Skeletal muscle satellite cell (primary cell): Measurements from ENCODE around the gene TBC1D8.

ENCODE experiments used
- H3K27me3 ChIP-seq: 2 replicates; pipeline ENCODE4 v1.7.0; 2013; ENCODE audit warnings: low read length; ENCODE audit not compliant: control insufficient read depth, insufficient read depth
- H3K36me3 ChIP-seq: 2 replicates; pipeline ENCODE4 v1.7.0; 2013; ENCODE audit warnings: mild to moderate bottlenecking, control low read depth, low read length; ENCODE audit not compliant: insufficient read depth
- H3K4me1 ChIP-seq: 2 replicates; pipeline ENCODE4 v1.7.0; 2013; ENCODE audit warnings: low read length; ENCODE audit not compliant: control insufficient read depth, insufficient read depth
- H3K4me2 ChIP-seq: 2 replicates; pipeline ENCODE4 v1.7.0; 2013; ENCODE audit warnings: mild to moderate bottlenecking, low read length
- H3K4me3 ChIP-seq: 2 replicates; pipeline ENCODE4 v1.7.0; 2013; ENCODE audit warnings: low read length
- H3K9ac ChIP-seq: 2 replicates; pipeline ENCODE4 v1.7.0; 2013; ENCODE audit warnings: mild to moderate bottlenecking, low read depth, low read length, moderate library complexity
- H3K9me3 ChIP-seq: replicated peaks from 2 replicates; pipeline ENCODE4 v1.7.0; 2013; ENCODE audit warnings: mild to moderate bottlenecking, control low read depth, low read length

TBC1D8 gene

GRCh38 chr2:100986157-100986556 lies 165.0 kb downstream of the TBC1D8 start:
- Histone ChIP-seq H3K9me3 (no peaks in the 10 kb centered on the region), H3K4me3 (no peak overlapping the region), H3K4me2 (no peak overlapping the region), H3K27me3 (no peaks in the 10 kb centered on the region), H3K4me1 (no peaks in the 10 kb centered on the region), H3K36me3 (peaks cover 14% of the 10 kb centered on the region), H3K9ac (no peak overlapping the region)

- no peak overlapping the region for H3K4me2 ChIP-seq
- H3K36me3 ChIP-seq, result peaks cover 12% of the 10 kb centered on the region
- H3K27me3 ChIP-seq, result no peaks in the 10 kb centered on the region
- H3K9ac ChIP-seq, result no peak overlapping the region
- no peak overlapping the region for H3K4me3 ChIP-seq
- H3K9me3 ChIP-seq, result no peaks in the 10 kb centered on the region
- no peaks in the 10 kb centered on the region for H3K4me1 ChIP-seq
Measured at GRCh38 chr2:100984892-100985307, 166.3 kb downstream of the TBC1D8 start.

DNA sequence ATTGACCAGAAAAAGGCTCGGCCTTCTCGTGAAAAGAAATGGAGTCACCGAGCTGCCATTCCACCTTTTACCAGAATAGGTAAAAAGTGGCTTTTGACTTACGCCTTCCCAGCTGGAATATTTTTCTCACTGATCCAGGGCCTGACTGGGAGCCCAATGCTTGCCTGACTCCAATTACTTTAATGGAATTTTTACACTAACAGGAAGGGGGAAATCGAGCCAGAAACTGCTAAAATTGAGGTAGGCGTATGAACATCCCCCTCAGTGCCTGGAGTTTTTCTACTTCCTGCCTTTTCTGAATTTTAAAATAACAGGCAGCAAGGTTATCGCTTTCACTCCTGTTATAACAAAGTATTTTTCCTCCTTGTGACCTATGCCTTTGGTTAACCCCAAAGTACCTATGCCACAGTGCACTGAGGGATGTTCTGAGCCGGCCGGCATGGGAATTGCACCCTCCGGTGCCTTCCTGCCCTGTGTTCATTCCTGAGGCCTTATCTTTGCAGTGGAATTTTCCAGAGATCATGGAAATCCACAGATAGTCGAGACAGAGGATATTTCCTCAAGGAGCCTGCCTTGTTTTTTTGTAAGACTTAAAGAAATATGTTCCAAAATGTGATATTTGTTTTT lies 167.4 kb downstream of the TBC1D8 start:
- peaks cover 12% of the 10 kb centered on the region for H3K36me3 ChIP-seq
- H3K4me2 ChIP-seq, result no peak overlapping the region
- H3K27me3 ChIP-seq, result no peaks in the 10 kb centered on the region
- no peak overlapping the region for H3K9ac ChIP-seq
- H3K4me1 ChIP-seq, result peaks cover 3% of the 10 kb centered on the region
- no peak overlapping the region for H3K4me3 ChIP-seq
- no peaks in the 10 kb centered on the region for H3K9me3 ChIP-seq

DNA sequence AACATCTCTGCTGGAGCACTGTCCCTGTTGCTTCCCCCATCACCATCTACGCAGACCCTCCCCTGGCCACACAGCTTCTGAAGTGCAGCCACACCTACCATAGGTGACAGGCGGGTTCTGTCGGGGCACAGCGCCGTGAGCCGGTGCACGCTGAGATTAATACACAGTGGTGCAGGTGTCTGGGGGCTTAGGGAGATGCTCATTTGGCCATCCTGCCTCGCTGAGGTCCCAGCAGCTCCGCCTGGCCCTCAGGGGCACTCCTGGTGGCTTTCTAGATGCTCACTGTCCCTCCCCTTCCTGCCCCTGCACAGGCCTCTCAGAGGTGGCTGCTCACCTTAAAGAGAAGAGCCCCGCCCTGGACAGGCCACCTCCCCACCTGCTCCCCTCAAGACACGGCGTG lies 168.0 kb downstream of the TBC1D8 start:
- Histone ChIP-seq H3K9me3 (no peaks in the 10 kb centered on the region), H3K4me3 (no peak overlapping the region), H3K36me3 (peaks cover 12% of the 10 kb centered on the region), H3K27me3 (no peaks in the 10 kb centered on the region), H3K4me1 (peaks cover 7% of the 10 kb centered on the region), H3K4me2 (no peak overlapping the region), H3K9ac (no peak overlapping the region)

DNA sequence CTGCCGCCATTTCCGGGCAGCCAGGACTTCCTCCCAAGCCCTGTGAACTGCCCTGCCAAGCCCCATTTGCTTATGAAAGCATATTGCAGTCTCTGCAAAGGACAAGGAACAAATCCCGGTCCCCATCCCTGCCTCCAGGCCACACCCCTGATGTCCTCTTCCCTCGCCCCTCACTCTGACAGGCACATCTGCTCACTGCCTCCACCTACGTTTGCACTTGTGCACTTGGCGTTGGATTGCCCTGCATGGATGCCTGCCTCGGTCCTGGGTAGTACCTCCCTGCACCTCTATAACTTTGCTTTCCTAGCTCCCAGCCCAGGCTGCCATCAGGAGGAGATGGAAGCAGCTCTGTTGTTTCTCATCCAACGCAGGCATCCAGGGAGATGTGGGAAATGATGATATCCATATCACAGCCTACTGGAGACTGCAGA lies 168.7 kb downstream of the TBC1D8 start:
- no peaks in the 10 kb centered on the region for H3K9me3 ChIP-seq
- no peak overlapping the region for H3K9ac ChIP-seq
- H3K4me1 ChIP-seq, result peaks cover 13% of the 10 kb centered on the region
- no peak overlapping the region for H3K4me3 ChIP-seq
- peaks cover 12% of the 10 kb centered on the region for H3K36me3 ChIP-seq
- H3K27me3 ChIP-seq, result no peaks in the 10 kb centered on the region
- no peak overlapping the region for H3K4me2 ChIP-seq

GRCh38 chr2:100981011-100981410 lies 170.2 kb downstream of the TBC1D8 start:
- Histone ChIP-seq H3K4me2 (no peak overlapping the region), H3K9me3 (no peaks in the 10 kb centered on the region), H3K9ac (no peak overlapping the region), H3K36me3 (peaks cover 12% of the 10 kb centered on the region), H3K4me1 (peaks cover 28% of the 10 kb centered on the region), H3K27me3 (no peaks in the 10 kb centered on the region), H3K4me3 (no peak overlapping the region)

DNA sequence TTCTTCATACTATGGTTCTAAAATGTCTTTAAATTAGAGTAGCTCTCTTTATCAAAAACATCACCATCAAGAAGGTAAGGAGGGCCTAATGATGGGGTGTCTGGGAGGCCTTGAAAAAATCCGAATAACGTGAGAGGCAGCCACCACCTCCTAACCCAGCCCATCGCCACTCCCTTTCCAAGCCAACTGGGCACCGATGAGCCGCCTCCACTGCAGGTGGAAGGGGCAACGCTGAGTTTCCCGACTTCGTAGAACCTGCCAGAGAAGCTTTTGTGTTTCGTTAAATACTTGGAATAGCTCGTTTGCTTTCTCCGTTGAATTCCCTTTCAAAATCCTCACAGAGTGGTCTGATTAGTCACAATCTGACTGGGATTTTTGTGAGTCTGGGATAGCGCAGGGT lies 171.1 kb downstream of the TBC1D8 start:
- Histone ChIP-seq H3K27me3 (no peaks in the 10 kb centered on the region), H3K9me3 (no peaks in the 10 kb centered on the region), H3K9ac (no peak overlapping the region), H3K4me1 (peaks cover 31% of the 10 kb centered on the region), H3K4me2 (no peak overlapping the region), H3K4me3 (no peak overlapping the region), H3K36me3 (peaks cover 9% of the 10 kb centered on the region)

- peak overlapping the region; percentile 18 for H3K9ac ChIP-seq
- no peaks in the 10 kb centered on the region for H3K27me3 ChIP-seq
- no peak overlapping the region for H3K4me3 ChIP-seq
- H3K4me2 ChIP-seq, result peak overlapping the region; percentile 28
- peaks cover 31% of the 10 kb centered on the region for H3K4me1 ChIP-seq
- H3K36me3 ChIP-seq, result peaks cover 8% of the 10 kb centered on the region
- no peaks in the 10 kb centered on the region for H3K9me3 ChIP-seq
Measured at GRCh38 chr2:100978582-100979191, 172.5 kb downstream of the TBC1D8 start.

DNA sequence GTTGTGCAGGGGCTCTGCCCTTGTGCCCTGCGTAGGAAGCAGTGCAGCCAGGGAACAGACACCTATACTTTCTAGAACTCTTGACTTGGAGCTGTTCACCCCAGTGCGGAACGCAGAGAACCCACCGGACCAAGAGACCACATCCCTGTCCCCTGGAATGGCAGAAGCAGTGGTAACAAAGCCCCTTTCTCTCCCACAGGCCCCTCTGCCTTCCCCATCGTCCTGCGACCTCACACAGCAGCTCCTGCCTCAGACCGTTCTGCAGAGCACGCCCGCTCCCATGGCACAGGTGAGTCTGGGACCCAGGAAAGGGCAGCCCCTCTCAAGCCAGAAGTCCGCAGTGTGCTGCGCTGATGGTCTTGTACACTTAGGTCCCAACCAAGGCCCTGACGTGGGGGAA lies 173.7 kb downstream of the TBC1D8 start:
- peak overlapping the region; percentile 71 for H3K4me2 ChIP-seq
- peak overlapping the region; percentile 72 for H3K9ac ChIP-seq
- H3K4me3 ChIP-seq, result peak overlapping the region; percentile 39
- H3K9me3 ChIP-seq, result no peaks in the 10 kb centered on the region
- H3K27me3 ChIP-seq, result no peaks in the 10 kb centered on the region
- H3K4me1 ChIP-seq, result peaks cover 31% of the 10 kb centered on the region
- peaks cover 13% of the 10 kb centered on the region for H3K36me3 ChIP-seq

DNA sequence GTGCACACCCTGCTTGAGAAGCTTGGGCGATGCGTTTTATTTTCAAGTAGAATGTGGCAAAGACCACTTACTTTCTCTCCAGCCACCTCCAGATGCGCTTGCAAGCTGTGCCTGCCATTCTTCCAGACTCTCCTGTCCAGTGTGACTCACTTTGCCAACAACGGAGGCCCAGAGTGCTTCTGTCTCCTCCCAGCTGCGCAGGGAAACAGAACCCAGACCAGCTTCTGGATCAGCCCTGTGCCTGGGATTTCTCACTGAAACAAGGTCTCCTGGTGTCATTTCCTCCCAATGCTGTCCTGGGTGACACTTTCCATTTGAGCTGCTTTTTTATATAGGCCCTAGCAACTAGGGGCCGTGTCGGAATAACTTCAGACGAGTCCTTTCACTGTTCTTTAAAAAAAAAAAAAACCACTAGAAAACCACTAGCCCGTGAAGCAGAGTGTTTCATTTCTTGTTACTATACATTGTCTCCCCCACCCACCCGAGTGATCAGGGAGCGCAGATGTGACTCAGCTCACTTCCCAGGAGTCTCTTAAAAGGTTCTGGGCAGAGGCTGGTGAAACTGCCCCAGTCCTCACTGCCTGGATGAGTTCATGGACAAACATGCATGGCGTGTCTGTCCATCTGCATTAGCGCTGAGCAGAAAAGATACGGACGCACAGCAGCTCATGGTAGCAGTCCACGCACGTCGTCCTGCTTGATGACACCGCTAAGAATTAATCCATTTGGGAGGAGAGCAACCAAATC lies 174.4 kb downstream of the TBC1D8 start:
- Histone ChIP-seq H3K9ac (peak overlapping the region; percentile 72), H3K9me3 (no peaks in the 10 kb centered on the region), H3K4me3 (peak overlapping the region; percentile 39), H3K4me1 (peaks cover 31% of the 10 kb centered on the region), H3K4me2 (peak overlapping the region; percentile 71), H3K36me3 (peaks cover 6% of the 10 kb centered on the region), H3K27me3 (no peaks in the 10 kb centered on the region)

DNA sequence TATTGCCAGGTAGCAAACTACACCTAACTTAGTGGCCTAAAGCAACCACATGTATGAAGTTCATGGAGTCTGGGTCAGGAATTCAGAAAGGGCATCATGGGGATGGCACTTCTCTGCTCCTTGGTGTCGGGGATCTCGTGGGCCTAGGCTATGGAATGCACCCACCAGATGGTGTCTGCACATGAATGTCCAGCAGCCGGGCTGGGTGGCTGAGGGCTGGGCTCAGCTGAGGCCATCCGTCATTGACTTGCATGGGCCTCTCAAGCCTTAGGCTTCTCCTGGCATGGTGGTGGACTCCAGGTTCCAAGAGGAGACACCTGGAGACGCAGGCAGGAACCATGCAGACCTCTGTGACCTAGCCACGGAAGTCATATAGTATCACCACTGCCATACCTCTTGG lies 175.1 kb downstream of the TBC1D8 start:
- Histone ChIP-seq H3K4me3 (no peak overlapping the region), H3K9ac (no peak overlapping the region), H3K36me3 (peaks cover 6% of the 10 kb centered on the region), H3K27me3 (no peaks in the 10 kb centered on the region), H3K4me1 (peaks cover 31% of the 10 kb centered on the region), H3K4me2 (peak overlapping the region; percentile 71), H3K9me3 (no peaks in the 10 kb centered on the region)

- H3K27me3 ChIP-seq, result no peaks in the 10 kb centered on the region
- no peak overlapping the region for H3K4me3 ChIP-seq
- no peak overlapping the region for H3K4me2 ChIP-seq
- H3K9ac ChIP-seq, result no peak overlapping the region
- no peaks in the 10 kb centered on the region for H3K9me3 ChIP-seq
- H3K4me1 ChIP-seq, result peaks cover 31% of the 10 kb centered on the region
- peaks cover 6% of the 10 kb centered on the region for H3K36me3 ChIP-seq
Measured at GRCh38 chr2:100975521-100975785, 175.7 kb downstream of the TBC1D8 start.
